Urinary bladder (tissue), 4 donors: ENCODE measurements around the gene NTRK3. TPM values are rescaled to one million over a fixed set of nuclear protein-coding genes. Genes with fewer than 3 reads are reported as not detected.

Experiments used
- DNase-seq: peaks from one replicate; pipeline ENCODE4 v3.0.0-alpha.2; 2015; ENCODE audit errors: extremely low spot score
- H3K27ac ChIP-seq: one replicate; pipeline ENCODE4 v1.5.1; 2013; ENCODE audit warnings: low read depth, mild to moderate bottlenecking, moderate library complexity
- H3K36me3 ChIP-seq: one replicate; pipeline ENCODE4 v1.6.1; 2013; ENCODE audit warnings: mild to moderate bottlenecking, moderate library complexity; ENCODE audit not compliant: insufficient read depth
- H3K4me1 ChIP-seq: one replicate; pipeline ENCODE4 v1.6.1; 2013; ENCODE audit warnings: mild to moderate bottlenecking, moderate library complexity; ENCODE audit not compliant: insufficient read depth
- H3K4me3 ChIP-seq: one replicate; pipeline ENCODE4 v1.5.1; 2013; ENCODE audit warnings: low read depth, low read length
- WGBS: extraction: QIAGEN DNeasy Blood & Tissue Kit; methylation state at CpG from one replicate; pipeline ENCODE4 v1.1.7; 2013; 5-methylcytosine and 5-hydroxymethylcytosine counted together
- polyA plus RNA-seq: library from polyadenylated mRNA; stranded (reverse); fragments of 200-250 nt; gene quantifications from one replicate; pipeline ENCODE4 v1.2.3, GENCODE V29; 2013
- total RNA-seq: library from RNA; depleted of rRNA; stranded (reverse); fragments of >200 nt; gene quantifications from one replicate; pipeline ENCODE4 v1.2.3, GENCODE V29; 2014
- donor health status: healthy with polysubstance abuse.
- donor health status: healthy.

Gene NTRK3
- total and polyA plus RNA-seq, 2 donors: 10.6 to 26.4 TPM

DNA sequence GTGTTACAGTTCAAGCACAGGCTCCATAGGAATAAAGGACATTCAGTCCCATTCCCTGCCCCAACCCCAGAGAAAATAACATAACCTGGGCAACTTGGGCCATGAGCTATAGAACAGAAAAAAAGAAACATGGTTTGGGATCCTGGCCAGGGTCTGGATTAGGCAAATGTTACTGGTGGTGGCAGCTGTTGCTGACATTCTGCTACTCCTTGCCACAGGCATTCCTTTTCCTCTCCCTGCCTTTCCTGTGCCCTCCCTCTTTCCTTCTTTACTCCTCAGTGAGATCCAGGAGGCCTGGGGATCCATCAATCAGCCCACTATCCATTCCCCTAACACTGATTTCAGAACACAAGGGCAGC, 129.1 kb downstream of the NTRK3 start:
- DNase-seq: no peak
- Histone ChIP-seq H3K4me1 (no peaks in the 10 kb centered on the region), H3K27ac (no peak overlapping the region), H3K4me3 (no peak overlapping the region), H3K36me3 (no peaks in the 10 kb centered on the region)

DNA sequence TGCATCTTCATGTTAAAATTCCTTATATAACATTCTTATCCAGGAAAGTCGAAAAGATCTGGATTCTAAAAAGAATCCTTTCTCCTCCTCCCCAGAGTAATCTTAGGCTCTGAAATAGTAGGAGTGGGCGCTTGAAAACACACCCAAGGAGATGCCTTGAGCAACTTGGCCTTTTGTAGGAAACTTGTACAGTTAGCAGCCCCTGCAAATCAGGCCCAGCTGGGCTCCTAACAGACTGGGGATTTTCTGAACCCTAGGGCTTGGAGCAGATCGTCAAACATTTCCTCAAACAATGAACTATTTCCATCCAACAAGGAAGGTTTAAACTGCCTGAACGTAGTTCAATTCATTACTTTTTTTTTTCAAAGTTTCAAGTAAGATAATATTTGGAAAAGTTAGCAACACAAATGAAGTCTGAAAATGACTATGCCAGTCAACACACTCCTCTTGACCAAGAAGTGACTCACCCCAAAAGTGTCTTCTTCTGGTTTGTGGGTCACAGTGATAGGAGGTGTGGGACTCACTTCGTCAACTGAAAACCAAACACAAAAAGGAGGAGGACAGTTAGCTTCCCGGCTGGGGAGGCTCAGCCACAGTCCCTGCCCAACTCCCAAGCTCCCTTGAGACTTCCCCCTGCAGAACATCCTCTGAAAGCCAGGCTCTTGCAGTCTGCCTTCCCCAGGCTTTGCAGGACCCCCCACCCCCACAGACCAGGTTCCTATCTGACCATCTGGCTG, 129.7 kb downstream of the NTRK3 start:
- H3K4me3 ChIP-seq: no peak overlapping the region
- WGBS: 70% methylated on average over 6 of the region's 6 CpGs
- no peak for DNase-seq
- H3K36me3 ChIP-seq: no peaks in the 10 kb centered on the region
- H3K4me1 ChIP-seq: no peaks in the 10 kb centered on the region
- no peak overlapping the region for H3K27ac ChIP-seq

DNA sequence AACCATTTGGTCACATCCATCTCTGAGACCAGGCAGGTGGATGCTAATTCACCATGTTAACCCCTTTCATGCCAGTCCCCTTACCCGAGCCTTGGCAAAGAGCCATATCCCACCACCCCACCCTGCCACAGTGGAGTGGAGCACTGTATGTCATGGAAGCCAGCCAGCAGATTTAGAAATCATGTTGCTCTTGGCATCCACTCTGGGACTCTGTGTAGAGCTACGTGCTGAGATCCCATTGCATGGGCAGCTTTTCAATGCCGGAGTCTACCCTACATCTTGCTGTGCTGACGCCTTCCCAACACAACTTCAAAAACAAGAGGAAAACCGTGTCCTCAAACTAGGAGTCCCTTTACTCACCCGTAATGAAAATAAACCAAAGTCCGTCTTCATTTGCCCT, 131.0 kb downstream of the NTRK3 start:
- Histone ChIP-seq H3K27ac (no peak overlapping the region), H3K36me3 (no peaks in the 10 kb centered on the region), H3K4me1 (no peaks in the 10 kb centered on the region), H3K4me3 (no peak overlapping the region)
- WGBS: 83% methylated on average over 7 of the region's 7 CpGs
- no peak for DNase-seq

DNA sequence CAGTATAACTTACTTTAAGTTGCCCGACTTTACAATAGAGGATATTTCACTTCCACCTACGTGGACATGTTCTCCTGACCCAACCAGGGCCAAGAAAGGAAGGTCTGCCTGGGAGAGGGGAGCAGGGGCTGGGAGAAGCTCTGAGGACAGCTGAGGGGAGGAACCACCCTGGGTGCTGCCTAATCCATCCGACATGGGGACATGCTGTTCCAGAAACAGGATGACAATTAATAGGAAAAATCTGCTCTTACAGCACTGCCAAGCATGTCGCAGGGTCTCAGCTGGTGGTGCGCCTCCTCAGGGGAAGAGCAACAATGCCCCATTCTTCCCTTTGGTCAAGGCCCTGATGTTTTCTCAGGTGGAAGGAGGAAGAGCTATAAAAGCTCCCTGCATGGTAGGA, 132.3 kb downstream of the NTRK3 start:
- no peak for DNase-seq
- no peak overlapping the region for H3K27ac ChIP-seq
- WGBS: 85% methylated on average over 5 of the region's 5 CpGs

DNA sequence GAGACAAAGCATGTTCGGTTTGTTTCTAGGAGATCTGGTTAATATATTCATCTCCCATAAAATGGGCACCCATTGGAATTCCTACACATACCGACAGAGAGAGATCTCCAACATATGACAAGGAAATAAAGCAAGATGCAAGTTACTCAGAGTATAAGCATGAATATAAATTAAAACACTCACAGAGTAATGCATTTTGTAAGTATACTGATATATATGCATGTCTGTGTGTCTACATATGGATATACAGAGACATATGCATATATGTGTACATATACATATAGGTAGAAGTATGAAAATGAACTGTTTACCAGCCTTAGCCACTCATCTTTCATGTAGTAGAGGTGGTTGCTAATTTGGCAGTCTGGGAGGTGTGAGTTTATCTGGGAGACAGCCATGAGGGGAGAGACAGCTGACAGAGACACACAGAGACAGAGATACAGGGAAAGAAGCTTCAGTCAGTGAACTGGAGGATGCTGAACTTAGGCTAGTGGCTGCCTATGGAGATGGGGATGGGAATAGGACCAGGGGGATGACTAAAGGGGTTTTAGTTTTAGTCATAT, 134.5 kb downstream of the NTRK3 start:
- DNase-seq: no peak
- 77% methylated on average over 2 of the region's 2 CpGs for WGBS

More for the DNA sequence above, 132.3 kb downstream of the NTRK3 start:
- H3K4me3 ChIP-seq: no peak overlapping the region
- H3K36me3 ChIP-seq: no peaks in the 10 kb centered on the region
- H3K4me1 ChIP-seq: no peaks in the 10 kb centered on the region

DNA sequence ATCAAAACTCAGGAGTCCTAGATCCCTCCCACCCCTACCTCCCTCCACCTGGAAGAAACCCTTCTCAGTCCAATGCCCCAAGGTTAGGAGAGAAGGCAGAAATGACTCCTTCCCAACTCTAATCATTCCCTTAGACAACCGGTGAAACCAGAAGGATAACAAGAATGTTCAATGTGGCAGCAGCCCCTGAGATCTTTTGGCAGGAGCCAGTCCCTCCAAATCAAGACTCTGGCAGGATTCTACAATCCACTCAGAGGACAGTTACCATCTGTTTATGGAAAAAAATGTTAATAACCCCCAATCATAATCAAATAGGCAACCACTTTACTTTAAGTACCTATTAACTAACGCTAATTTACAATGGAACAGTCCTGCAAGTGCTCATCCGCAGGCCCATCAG, 136.5 kb downstream of the NTRK3 start:
- DNase-seq: no peak
- no peaks in the 10 kb centered on the region for H3K36me3 ChIP-seq
- H3K27ac ChIP-seq: no peak overlapping the region
- no peak overlapping the region for H3K4me3 ChIP-seq
- WGBS: 86% methylated on average over 3 of the region's 3 CpGs
- H3K4me1 ChIP-seq: no peaks in the 10 kb centered on the region

More for the DNA sequence above, 134.5 kb downstream of the NTRK3 start:
- Histone ChIP-seq H3K4me3 (no peak overlapping the region), H3K36me3 (no peaks in the 10 kb centered on the region), H3K27ac (no peak overlapping the region), H3K4me1 (no peaks in the 10 kb centered on the region)

DNA sequence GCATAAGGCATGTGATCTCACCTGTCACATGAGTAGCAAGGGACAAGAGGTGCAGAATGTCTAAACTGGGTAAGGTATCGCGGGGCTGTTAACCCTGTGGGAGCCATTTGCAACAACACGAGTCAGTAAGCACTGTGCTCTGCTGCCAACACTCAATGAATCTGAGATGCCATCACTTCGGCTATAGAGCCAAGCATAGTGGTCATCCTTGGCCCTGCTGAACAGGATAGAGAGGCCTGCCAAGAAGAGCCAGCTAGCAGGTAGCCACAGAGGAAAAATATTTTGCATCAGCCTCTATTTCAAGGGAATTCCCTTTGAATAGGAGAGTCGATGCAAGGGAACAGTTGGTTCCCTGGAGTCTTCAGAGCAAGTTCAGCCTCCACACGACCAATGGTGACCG, 137.8 kb downstream of the NTRK3 start:
- WGBS: 88% methylated on average over 7 of the region's 7 CpGs
- Histone ChIP-seq H3K4me3 (no peak overlapping the region), H3K27ac (no peak overlapping the region), H3K36me3 (no peaks in the 10 kb centered on the region), H3K4me1 (no peaks in the 10 kb centered on the region)
- no peak for DNase-seq

DNA sequence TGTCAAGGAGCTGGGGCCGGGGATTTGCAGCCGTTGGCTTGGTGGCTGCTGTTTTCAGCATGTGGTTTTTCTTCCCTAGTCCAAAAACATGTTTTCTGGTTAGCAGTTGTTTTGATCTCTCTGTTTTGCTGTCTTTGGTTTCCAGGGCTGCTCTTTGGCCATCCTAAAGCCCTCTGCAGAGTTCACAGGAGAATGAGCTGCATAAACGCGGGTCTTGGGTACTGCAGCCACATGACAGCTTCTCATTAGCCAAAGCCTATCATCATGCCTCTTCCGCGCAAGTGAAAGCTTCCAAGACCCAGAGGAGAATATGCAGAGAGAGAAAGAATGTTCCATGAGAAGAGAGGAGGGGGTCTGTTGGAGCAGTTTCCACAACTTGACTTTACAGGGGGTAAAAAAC, 138.5 kb downstream of the NTRK3 start:
- H3K36me3 ChIP-seq: no peaks in the 10 kb centered on the region
- 82% methylated on average over 6 of the region's 6 CpGs for WGBS
- no peak overlapping the region for H3K27ac ChIP-seq
- no peaks in the 10 kb centered on the region for H3K4me1 ChIP-seq
- no peak for DNase-seq
- H3K4me3 ChIP-seq: no peak overlapping the region

DNA sequence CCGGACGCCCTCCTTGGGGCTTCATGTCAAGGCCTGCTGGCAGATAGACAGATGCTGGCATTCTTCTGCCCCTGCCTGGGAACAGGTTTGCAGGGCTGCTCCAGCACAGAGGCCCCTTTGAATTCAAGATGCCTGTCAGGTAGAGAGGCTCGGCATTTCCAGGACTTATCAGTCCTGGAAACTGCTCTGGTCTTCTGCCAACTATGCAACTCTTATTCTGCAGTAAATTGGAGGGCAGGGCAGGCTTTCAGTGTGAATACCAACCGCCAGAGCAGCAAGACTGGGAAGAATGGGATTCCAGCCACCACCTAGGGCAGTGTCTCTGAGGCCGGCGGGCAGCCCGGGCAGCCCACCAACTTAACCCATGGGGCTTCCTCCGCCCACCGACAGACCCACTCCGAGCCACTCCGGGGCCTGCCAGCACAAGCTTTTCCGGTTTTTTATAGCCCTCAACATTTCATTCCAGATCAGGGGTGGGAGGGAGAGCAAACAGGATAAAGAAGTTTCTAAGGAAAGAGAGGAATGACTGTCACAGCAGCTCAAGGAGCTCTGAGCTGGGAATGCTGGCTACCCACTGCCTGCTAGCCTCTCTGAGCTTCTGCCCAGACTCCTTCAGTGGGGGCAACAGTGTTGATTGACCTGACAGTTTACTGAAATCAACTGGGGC, 140.9 kb downstream of the NTRK3 start:
- H3K36me3 ChIP-seq: no peaks in the 10 kb centered on the region
- 50% methylated on average over 12 of the region's 12 CpGs for WGBS
- H3K27ac ChIP-seq: no peak overlapping the region
- no peak overlapping the region for H3K4me3 ChIP-seq
- no peak for DNase-seq
- H3K4me1 ChIP-seq: no peaks in the 10 kb centered on the region

DNA sequence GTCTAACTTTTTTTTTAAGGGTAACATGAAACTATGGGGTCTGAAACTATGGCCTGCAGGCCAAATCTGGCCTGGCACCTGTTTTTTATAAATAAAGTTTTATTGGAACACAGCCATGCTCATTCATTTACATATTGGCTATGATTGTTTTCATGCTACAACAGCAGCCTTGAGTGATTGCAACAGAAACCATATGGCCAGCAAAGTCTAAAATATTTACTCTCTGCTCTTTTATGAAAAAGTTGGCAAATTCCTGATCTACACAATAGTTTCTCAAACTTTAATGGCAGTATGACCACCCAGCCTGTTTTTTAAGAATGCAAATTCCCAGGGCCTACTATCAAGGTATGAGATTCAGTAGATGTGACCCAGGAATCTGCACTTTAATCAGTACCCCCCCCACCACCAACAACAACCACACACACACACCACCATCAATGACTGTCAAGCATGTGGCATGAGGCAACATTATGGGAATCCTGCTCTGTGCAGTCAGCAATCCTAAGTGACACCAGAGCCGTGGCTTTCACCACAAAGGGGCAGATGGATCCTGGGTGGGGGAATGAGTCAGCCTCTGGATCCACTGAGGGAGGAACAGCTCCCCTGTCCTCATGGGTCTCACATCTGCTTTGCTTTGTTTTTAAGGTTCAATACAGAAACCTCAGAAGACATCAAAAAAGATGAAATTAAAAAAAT, 142.8 kb downstream of the NTRK3 start:
- no peak for DNase-seq
- Histone ChIP-seq H3K4me1 (no peaks in the 10 kb centered on the region), H3K36me3 (no peaks in the 10 kb centered on the region), H3K27ac (no peak overlapping the region), H3K4me3 (no peak overlapping the region)
- 55% methylated on average over 1 of the region's 1 CpG for WGBS

DNA sequence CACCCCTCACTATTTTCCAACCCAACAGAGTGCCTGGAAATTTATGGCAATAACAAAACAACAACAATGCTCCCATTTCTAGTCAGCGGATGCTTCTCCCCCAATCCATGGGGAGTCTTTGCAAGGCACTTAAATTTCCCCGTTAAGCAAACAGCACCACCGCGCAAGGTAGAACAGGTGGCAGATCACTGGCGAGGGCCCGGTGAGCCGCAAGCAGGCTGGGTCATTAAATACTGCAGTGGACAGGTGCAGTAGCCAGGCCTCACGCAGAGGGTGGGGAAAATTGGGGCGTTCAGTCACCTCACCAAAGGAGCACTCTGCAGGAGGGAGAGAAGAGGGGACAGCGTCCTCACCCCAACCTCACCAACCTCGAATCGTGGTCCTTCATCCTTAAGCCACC, 147.5 kb downstream of the NTRK3 start:
- no peaks in the 10 kb centered on the region for H3K36me3 ChIP-seq
- no peaks in the 10 kb centered on the region for H3K4me1 ChIP-seq
- H3K27ac ChIP-seq: no peak overlapping the region
- no peak for DNase-seq
- no peak overlapping the region for H3K4me3 ChIP-seq
- 81% methylated on average over 12 of the region's 12 CpGs for WGBS

DNA sequence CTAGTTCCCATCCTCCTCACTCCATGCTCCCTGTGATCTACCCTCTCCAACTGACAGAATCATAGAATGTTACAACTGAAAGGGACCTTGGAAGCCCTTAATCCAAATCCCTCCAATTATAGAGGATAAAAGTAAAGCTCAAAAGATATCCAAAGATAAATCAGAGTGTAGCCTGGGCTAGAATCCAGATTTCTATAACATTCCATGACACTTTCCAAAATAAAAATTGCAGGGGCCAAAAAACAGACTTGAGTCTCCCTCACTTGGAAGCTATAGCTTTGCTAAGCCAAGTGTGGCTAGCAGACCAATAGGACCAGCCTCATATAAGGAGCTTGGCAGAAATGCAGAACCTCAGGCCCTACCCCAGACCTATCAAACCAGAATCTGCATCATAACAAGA, 148.1 kb downstream of the NTRK3 start:
- H3K36me3 ChIP-seq: no peaks in the 10 kb centered on the region
- no peak overlapping the region for H3K27ac ChIP-seq
- no peaks in the 10 kb centered on the region for H3K4me1 ChIP-seq
- H3K4me3 ChIP-seq: no peak overlapping the region
- DNase-seq: no peak

DNA sequence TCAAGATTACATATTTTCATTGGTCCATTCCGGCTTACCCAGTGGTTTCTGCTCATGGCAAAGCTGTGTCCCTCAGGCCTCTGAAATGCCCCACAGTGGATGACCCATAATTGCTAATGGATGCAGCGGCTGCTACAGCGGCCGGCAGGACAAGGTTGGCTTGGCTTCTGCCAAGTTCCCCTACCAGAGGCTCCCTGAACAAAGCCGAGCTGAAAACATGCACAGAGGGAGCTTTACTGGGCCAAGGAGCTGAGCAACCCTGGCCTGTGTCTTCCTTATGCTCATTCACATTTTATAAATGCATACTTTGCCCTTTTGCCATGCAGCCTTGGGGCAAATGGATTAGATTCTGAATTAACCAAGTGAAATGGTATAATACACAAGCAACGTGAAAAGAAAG, 150.5 kb downstream of the NTRK3 start:
- H3K4me3 ChIP-seq: no peak overlapping the region
- H3K27ac ChIP-seq: no peak overlapping the region
- no peaks in the 10 kb centered on the region for H3K4me1 ChIP-seq
- DNase-seq: no peak
- no peaks in the 10 kb centered on the region for H3K36me3 ChIP-seq
- WGBS: 91% methylated on average over 6 of the region's 6 CpGs

DNA sequence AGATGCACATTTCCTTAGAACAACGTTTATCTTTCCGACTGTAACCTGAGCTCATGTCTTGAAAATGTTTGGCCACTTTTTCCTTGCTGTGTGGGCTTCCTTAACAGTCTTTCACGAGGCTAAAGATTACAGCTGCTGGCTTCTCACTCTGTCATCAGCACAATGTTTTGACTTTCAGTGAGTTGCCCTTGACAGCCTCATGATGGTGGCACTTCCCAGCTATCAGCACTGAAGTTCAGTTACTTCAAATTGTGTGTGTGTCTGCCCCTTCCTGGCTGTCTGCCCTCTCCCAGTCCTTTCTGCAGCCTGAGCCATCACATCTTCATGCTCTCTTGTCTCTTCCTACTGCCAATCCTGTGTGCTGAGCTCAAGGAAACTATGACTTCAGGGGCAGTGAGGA, 152.2 kb downstream of the NTRK3 start:
- no peak overlapping the region for H3K27ac ChIP-seq
- no peak overlapping the region for H3K4me3 ChIP-seq
- no peak for DNase-seq
- 46% methylated on average over 3 of the region's 3 CpGs for WGBS
- H3K4me1 ChIP-seq: no peaks in the 10 kb centered on the region
- no peaks in the 10 kb centered on the region for H3K36me3 ChIP-seq
